Measurements from ENCODE around the gene ADAP1.

ADAP1 gene

DNA sequence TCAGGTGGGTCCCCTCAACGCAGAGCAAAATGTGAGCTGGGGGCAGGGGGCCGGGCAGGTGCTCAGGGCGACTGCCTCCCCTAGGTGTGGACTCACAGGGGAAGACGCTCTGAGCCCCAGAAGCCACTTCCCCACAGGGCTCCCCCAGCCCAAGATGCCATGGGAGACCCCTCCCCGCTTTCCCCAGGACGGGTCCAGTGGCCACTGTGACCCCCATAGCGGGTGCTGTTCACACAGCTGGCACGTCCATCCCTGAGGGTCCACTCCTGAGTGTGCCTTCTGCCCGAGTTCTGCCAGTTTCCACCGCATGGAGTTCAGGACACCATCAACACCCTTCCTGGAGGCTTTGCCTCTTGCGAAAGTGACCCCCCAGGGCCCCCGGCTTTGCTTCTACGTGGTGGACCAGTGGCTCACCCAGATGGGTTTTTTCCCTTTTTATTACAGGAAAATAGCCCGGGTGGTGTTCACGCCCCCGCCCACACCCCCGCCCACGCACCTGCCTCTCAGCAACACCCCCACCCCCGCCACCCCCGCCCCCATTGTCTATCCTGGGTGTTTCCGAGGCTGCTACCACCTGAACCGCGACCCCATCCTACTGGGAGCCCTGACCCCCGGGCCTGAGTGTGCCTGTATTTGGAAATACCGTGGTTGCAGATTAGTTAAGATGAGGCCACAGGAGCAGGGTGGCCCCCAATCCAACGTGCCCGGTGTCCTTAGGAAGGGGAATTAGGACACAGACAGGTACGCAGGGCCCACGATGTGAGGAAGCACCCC lies 32.0 kb downstream of the ADAP1 start:
- DNase-seq (ENCODE audit: low read depth in 2 of 2) = peak in 1 of 2 donors; percentile 35

GRCh38 chr7:921581-922333 lies 32.7 kb downstream of the ADAP1 start:
- DNase-seq (ENCODE audit: low read depth in 2 of 2) = no peak

GRCh38 chr7:921071-921461 lies 33.4 kb downstream of the ADAP1 start:
- DNase-seq (ENCODE audit: low read depth in 2 of 2) = no peak

DNA sequence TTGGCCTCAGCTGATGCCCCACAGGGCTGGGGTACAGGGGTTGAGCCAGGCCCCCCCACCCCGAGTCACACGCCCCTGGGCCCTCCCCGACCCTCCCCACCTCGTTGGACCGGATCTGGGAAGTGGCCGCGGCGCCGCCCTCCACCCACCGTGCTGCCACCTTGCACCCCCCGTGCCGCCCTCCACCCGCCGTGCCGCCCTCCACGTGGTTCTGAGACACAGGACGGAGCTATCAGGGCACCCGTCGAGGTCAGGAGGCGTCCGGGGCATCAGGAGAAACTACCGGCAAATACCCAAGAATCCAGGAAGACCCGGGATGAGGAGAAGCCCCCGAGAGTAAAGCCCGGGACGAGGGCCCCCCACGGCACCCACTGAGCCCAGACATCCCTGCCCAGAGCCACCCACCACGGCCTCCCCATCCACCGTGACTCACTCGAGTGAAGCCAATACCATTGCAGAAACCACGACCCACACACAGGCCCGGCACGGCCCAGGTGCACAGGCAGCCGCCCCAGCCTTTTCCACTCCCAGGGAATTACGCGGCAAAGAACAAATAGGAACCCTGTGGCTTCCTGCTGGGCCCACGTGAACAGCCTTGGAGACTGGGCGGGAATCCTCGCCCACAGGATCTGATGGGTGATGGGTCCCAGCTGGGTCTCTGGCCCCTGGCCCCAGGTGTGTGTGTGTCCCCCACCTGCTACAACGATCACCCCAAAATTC lies 34.0 kb downstream of the ADAP1 start:
- DNase-seq (ENCODE audit: low read depth in 2 of 2) = no peak

GRCh38 chr7:919924-920341 lies 34.5 kb downstream of the ADAP1 start:
- no peak for DNase-seq (ENCODE audit: low read depth in 2 of 2)

DNA sequence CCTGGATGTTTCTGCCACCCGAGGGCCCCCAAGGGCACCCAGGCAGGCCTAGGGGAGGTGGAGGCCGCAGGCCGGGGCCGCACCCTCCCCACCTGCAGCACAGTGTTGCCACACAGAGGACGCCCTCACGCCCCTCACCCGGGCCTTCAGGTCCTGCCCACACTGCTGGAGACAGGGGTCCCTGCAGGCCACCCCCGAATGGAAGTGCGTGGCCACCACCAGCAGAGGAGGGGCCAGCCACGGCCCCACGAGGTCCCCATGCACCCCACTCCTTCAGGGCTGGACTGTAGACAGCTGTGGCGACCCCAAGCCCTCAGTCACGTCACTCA lies 35.4 kb downstream of the ADAP1 start:
- DNase-seq (ENCODE audit: low read depth in 2 of 2) = no peak

DNA sequence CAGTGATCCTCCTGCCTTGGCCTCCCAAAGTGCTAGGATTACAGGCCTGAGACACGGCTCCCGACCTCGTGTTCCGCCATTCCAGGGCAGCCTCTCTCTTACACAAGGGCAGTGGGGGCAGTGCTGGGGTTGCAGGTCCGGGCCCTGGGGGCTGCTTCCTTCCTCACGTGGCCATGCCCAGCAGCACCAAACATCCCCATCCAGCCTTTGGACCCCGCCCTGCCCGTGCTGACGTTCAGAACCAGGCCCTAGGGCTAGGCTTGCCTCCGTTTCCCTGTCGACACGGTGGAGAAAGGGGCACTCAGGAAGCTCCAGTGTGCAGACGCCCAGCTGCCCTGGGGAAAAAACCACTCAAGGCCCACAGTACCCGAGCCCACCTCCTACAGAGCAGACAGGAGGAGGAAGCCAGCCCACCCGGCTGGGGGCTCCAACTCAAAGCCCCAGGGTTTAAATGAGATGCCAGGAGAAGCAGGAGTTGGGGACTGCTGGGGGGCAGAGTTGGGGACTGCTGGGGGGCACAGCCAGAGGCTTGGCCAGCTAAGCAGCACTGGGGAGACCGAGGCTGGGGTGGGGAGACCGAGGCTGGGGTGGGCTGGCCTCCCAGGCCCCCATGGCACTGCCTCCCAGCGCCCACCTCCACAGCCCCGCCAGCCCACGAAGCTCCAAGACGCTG lies 35.9 kb downstream of the ADAP1 start:
- DNase-seq (ENCODE audit: low read depth in 2 of 2) = no peak

- DNase-seq (ENCODE audit: low read depth in 2 of 2) = no peak
These were observed 36.4 kb downstream of the ADAP1 start for GRCh38 chr7:918118-918425.

DNA sequence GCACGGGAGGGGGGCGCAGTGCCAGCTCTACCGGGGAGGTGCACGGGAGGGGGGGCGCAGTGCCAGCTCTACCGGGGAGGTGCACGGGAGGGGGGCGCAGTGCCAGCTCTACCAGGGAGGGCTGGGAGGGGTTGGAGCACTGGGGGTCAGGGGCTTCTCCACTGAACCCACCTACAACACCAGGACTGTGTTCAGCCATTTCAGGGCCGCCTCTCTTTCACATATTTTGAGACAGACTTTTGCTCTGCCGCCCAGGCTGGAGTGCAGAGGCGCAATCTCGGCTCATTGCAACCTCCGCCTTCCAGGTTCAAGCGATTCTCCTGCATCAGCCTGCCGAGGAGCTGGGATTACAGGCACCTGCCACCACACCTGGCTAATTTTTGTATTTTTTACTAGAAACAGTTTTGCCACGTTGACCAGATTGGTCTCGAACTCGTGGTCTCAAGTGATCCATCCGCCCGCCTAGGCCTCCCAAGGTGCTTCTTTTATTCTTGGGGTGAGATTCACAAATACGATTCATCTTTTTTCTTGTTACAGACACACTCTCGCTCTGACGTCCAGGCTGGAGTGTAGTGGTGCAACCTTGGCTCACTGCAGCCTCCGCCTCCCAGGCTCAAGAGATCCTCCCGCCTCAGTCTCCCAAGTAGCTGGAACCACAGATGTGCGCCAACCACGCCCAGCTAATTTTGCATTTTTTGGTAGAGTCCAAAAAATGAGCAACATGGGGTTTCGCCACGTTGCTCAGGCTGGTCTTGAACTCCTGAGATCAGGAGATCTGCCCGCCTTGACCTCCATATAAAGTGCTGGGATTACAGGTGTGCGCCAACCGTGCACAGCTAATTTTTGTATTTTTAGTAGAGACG lies 37.0 kb downstream of the ADAP1 start:
- DNase-seq (ENCODE audit: low read depth in 2 of 2) = no peak

- DNase-seq (ENCODE audit: low read depth in 2 of 2) = no peak
These were observed 38.1 kb downstream of the ADAP1 start for GRCh38 chr7:916291-916941.

DNA sequence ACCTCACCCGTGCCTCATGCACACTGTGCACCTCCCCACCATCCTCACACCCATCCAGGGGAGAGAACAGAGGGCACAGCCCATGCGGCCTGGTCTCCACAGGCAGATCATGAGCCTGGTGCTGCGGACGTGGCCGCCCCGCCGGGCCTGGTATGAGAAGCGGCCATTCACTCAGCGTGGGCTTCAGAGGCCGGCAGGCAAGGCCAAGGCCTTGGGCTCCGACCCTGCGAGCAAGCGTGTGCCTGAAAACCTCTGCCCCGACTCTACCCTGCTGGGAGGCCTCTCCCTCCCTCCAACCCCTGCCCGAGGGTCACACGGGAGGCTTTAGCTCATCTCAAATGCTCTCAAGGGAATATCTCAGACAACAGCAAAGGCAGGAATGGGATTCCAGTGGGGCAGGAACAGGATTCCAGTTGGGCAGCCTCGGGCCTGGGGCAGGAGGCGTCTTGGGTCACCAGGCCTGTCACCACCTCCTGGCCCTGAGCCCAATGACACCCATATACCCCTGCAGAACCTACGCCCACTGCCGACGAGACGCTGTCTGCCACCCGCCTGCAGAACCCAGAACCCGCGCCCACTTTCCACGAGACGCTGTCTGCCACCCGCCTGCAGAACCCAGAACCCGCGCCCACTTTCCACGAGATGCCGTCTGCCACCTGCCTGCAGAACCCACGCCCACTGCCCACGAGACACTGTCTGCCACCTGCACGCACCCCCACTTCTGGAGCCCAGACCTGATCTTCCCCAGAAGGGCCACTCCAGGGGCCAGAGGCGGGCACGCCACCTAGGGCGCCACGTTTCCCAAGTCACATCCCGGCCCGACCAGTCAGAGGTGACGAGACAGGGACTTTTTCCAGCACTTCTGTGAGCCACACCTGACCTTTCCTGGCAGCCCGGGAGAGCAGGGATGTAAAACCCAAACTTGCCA lies 38.9 kb downstream of the ADAP1 start:
- no peak for DNase-seq (ENCODE audit: low read depth in 2 of 2)

DNA sequence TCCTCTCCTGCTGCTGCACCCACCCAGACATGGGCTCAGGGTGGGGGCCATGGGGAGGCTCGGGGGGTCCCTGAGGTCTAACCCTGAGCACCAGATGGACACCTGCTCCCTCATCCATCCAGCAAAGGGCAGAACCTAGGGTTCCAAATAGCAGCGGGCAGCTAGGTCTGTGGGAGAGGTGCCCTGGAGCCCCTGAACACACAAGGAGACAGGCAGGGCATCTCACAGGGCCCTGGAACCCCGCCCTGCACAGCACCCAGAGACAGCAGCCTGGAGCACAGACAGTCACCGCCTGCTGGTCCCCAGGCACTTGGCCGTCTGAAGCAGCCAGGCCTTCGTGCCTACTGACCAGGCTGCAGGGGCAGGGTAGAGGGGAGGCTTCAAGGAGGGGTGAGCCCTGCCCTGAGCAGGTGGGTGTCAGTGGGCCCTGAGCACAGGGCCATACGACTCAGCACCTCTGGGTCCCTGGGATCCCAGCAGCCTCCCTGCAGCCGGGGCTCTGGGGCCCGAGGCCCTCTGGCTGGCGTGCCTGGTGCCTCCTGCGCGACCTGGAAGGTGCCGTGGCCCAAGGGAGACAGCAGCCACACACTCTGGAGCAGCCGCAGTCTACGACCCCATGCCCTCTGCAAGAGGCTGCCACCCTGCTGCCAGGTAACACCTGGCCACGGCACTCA lies 39.8 kb downstream of the ADAP1 start:
- DNase-seq (ENCODE audit: low read depth in 2 of 2) = no peak

GRCh38 chr7:913736-914520 lies 40.6 kb downstream of the ADAP1 start:
- no peak for DNase-seq (ENCODE audit: low read depth in 2 of 2)

GRCh38 chr7:911791-912480 lies 42.5 kb downstream of the ADAP1 start:
- DNase-seq (ENCODE audit: low read depth in 2 of 2) = no peak

- no peak for DNase-seq (ENCODE audit: low read depth in 2 of 2)
These were observed 43.5 kb downstream of the ADAP1 start for GRCh38 chr7:910931-911431.

DNA sequence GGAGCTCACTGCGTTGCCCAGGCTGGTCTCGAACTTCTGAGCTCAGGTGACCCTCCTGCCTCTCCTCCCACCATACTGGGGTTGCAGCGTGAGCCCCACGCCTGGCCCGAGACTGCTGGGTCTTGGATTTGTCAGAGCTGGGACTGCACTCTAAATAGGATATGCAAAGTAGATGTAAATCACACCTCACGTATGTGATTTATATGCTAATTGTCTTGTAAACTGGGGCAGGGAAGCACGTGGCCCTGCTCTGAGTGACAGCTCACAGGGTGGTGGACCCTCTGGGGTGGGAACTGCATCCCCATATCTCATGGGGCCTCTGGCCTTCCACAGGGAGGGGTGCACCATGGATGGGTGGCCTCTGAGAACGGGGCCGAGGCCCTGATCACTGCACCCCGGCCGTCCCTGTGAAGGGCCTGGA lies 44.0 kb downstream of the ADAP1 start:
- no peak for DNase-seq (ENCODE audit: low read depth in 2 of 2)

Measured in stimulated activated CD4-positive, alpha-beta T cell treated with anti-CD3 and anti-CD28 coated beads, Interleukin-1b, Interleukin-23, amount 100 ng/mL, for 1 hour (primary cell).